Dendritic cell treated with granulocyte-macrophage colony-stimulating factor and Interleukin-4, amounts not matched to agents 40 ng/mL and 50 ng/mL, for 4 days (primary cell): ENCODE results near the gene KCNH3.
"Not testable (repeated sequence)": the region's sequence is repeated elsewhere in the genome, so short reads cannot be mapped to it uniquely, and the experiment has no call there.

ENCODE experiments used
- H3K27ac Mint-ChIP-seq: one replicate; pipeline ENCODE4 v1.8.0; 2022; ENCODE audit warnings: mild to moderate bottlenecking, mixed read lengths
- H3K27me3 Mint-ChIP-seq: one replicate; pipeline ENCODE4 v1.8.0; 2022; ENCODE audit warnings: mild to moderate bottlenecking, mixed read lengths
- H3K36me3 Mint-ChIP-seq: one replicate; pipeline ENCODE4 v1.8.0; 2022; ENCODE audit warnings: low read depth, mixed read lengths
- H3K4me1 Mint-ChIP-seq: one replicate; pipeline ENCODE4 v1.8.0; 2022; ENCODE audit warnings: low read depth, mixed read lengths
- H3K4me3 Mint-ChIP-seq: one replicate; pipeline ENCODE4 v1.8.0; 2022; ENCODE audit warnings: mild to moderate bottlenecking, moderate library complexity, mixed read lengths
- H3K9me3 Mint-ChIP-seq: one replicate; pipeline ENCODE4 v1.8.0; 2022; ENCODE audit warnings: mixed read lengths
- intact Hi-C: fragments of 100-400 bp; cut with micrococcal nuclease; formaldehyde crosslinking; loops from one replicate; pipeline ENCODE4 v1.15.0; 2022

Gene KCNH3

GRCh38 chr12:49587174-49587908, 48.5 kb downstream of the KCNH3 start:
- Mint-ChIP-seq H3K4me3 (no peak overlapping the region), H3K4me1 (peaks cover 32% of the 10 kb centered on the region), H3K27me3 (no peaks in the 10 kb centered on the region), H3K36me3 (peaks cover 14% of the 10 kb centered on the region), H3K27ac (peak overlapping the region; percentile 25), H3K9me3 (peaks cover 8% of the 10 kb centered on the region)
- intact Hi-C loops: no loop called here

- peaks cover 32% of the 10 kb centered on the region for H3K4me1 Mint-ChIP-seq
- no peak overlapping the region for H3K4me3 Mint-ChIP-seq
- H3K36me3 Mint-ChIP-seq: peaks cover 14% of the 10 kb centered on the region
- peaks cover 8% of the 10 kb centered on the region for H3K9me3 Mint-ChIP-seq
- no peaks in the 10 kb centered on the region for H3K27me3 Mint-ChIP-seq
- peak overlapping the region; percentile 63 for H3K27ac Mint-ChIP-seq
- intact Hi-C loops: no loop called here
Measured at GRCh38 chr12:49588281-49588680, 49.5 kb downstream of the KCNH3 start.

GRCh38 chr12:49588721-49589516, 50.1 kb downstream of the KCNH3 start:
- H3K27ac Mint-ChIP-seq: peak overlapping the region; percentile 63
- intact Hi-C loops: no loop called here
- H3K36me3 Mint-ChIP-seq: peaks cover 8% of the 10 kb centered on the region
- no peak overlapping the region for H3K4me3 Mint-ChIP-seq
- no peaks in the 10 kb centered on the region for H3K27me3 Mint-ChIP-seq
- peaks cover 32% of the 10 kb centered on the region for H3K4me1 Mint-ChIP-seq
- H3K9me3 Mint-ChIP-seq: peaks cover 8% of the 10 kb centered on the region

- Mint-ChIP-seq H3K27ac (no peak overlapping the region), H3K9me3 (no peaks in the 10 kb centered on the region)
Measured at GRCh38 chr12:49598527-49598926, 59.7 kb downstream of the KCNH3 start.

GRCh38 chr12:49599961-49600360, 61.1 kb downstream of the KCNH3 start:
- H3K9me3 Mint-ChIP-seq: no peaks in the 10 kb centered on the region
- intact Hi-C loops: no loop called here
- H3K27me3 Mint-ChIP-seq: no peaks in the 10 kb centered on the region
- no peak overlapping the region for H3K27ac Mint-ChIP-seq
- H3K36me3 Mint-ChIP-seq: no peaks in the 10 kb centered on the region
- no peak overlapping the region for H3K4me3 Mint-ChIP-seq
- H3K4me1 Mint-ChIP-seq: peaks cover 6% of the 10 kb centered on the region

More at GRCh38 chr12:49598527-49598926, 59.7 kb downstream of the KCNH3 start:
- Mint-ChIP-seq H3K27me3 (no peaks in the 10 kb centered on the region), H3K4me1 (peaks cover 6% of the 10 kb centered on the region), H3K36me3 (no peaks in the 10 kb centered on the region), H3K4me3 (no peak overlapping the region)
- intact Hi-C loops: no loop called here

GRCh38 chr12:49603721-49604120, 64.9 kb downstream of the KCNH3 start:
- no peak overlapping the region for H3K4me3 Mint-ChIP-seq
- no peak overlapping the region for H3K27ac Mint-ChIP-seq
- peaks cover 5% of the 10 kb centered on the region for H3K27me3 Mint-ChIP-seq

GRCh38 chr12:49604856-49605255, 66.0 kb downstream of the KCNH3 start:
- Mint-ChIP-seq H3K4me1 (peaks cover 6% of the 10 kb centered on the region), H3K4me3 (no peak overlapping the region), H3K9me3 (no peaks in the 10 kb centered on the region), H3K36me3 (no peaks in the 10 kb centered on the region), H3K27me3 (peaks cover 5% of the 10 kb centered on the region), H3K27ac (no peak overlapping the region)
- intact Hi-C loops: no loop called here

More at GRCh38 chr12:49603721-49604120, 64.9 kb downstream of the KCNH3 start:
- intact Hi-C loops: no loop called here
- Mint-ChIP-seq H3K9me3 (no peaks in the 10 kb centered on the region), H3K36me3 (no peaks in the 10 kb centered on the region), H3K4me1 (peaks cover 6% of the 10 kb centered on the region)

- intact Hi-C loops, H3K9me3 Mint-ChIP-seq, H3K27me3 Mint-ChIP-seq, H3K4me1 Mint-ChIP-seq, H3K4me3 Mint-ChIP-seq, H3K27ac Mint-ChIP-seq, H3K36me3 Mint-ChIP-seq: not testable (repeated sequence)
Measured at GRCh38 chr12:49605539-49605938, 66.7 kb downstream of the KCNH3 start, which contains the start of gene FAM186B. FAM186B (minus strand) TSS chr12:49605639; CDS start chr12:49605477, 162 bp downstream.
